ENCODE data around the gene SULT4A1. TPM values are rescaled to one million over a fixed set of nuclear protein-coding genes. Genes with fewer than 3 reads are reported as not detected.

Gene SULT4A1
- total and polyA plus RNA-seq, 2 of the 4 experiments (the other 2 are of a cell fraction): 1.1 to 5.2 TPM

- CTCF ChIA-PET: no interaction called here
- POLR2A ChIA-PET (ENCODE audit: unreplicated experiment): no interaction called here
These were observed 42.2 kb downstream of the SULT4A1 start for GRCh38 chr22:43819931-43820640.

More at GRCh38 chr22:43819931-43820640, 42.2 kb downstream of the SULT4A1 start:
- no peak overlapping the region for H3K14ac ChIP-seq (replicated peaks; ENCODE audit: low read depth, low read length)
- no peak overlapping the region for H4K8ac ChIP-seq (ENCODE audit: low read depth in 2 of 2, low read length in 2 of 2)
- H2AK9ac ChIP-seq (replicated peaks; ENCODE audit: low read depth, low read length, poor library complexity): no peak overlapping the region
- H3K9me1 ChIP-seq (ENCODE audit: insufficient read depth, low read length): no peaks in the 10 kb centered on the region
- no peak overlapping the region for H4K5ac ChIP-seq (ENCODE audit: low read depth, low read length)
- H3K9me3 ChIP-seq (ENCODE audit: control insufficient read depth, insufficient read depth, low read length): no peaks in the 10 kb centered on the region
- no peak overlapping the region for H3K27ac ChIP-seq (ENCODE audit: insufficient read depth, low read length)
- H4K20me1 ChIP-seq (ENCODE audit: insufficient read depth, low read length): no peaks in the 10 kb centered on the region
- in situ Hi-C loops (cut with MboI; ENCODE audit: low sequenced_read_pairs): no loop called here
- H3K18ac ChIP-seq (ENCODE audit: low read depth, low read length): no peak overlapping the region
- dilution Hi-C loops (cut with HindIII; ENCODE audit: low sequenced_read_pairs, unreplicated experiment): no loop called here
- no peaks in the 10 kb centered on the region for H3K4me1 ChIP-seq (ENCODE audit: control insufficient read depth, insufficient read depth, low read length)
- TF ChIP-seq, protein P1, sequence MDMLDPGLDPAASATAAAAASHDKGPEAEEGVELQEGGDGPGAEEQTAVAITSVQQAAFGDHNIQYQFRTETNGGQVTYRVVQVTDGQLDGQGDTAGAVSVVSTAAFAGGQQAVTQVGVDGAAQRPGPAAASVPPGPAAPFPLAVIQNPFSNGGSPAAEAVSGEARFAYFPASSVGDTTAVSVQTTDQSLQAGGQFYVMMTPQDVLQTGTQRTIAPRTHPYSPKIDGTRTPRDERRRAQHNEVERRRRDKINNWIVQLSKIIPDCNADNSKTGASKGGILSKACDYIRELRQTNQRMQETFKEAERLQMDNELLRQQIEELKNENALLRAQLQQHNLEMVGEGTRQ (IDR thresholded peaks at IDR 0.05; ENCODE audit: low read depth, low read length): no peak
- TF ChIP-seq RFX5 (IDR thresholded peaks at IDR 0.05; ENCODE audit: low read depth, low read length): no peak
- TF ChIP-seq MXI1 (IDR thresholded peaks at IDR 0.05; ENCODE audit: borderline replicate concordance, low read depth, low read length): no peak
- no peak for TF ChIP-seq MAZ (IDR thresholded peaks at IDR 0.05; ENCODE audit: borderline replicate concordance, low read depth, low read length)
- TF ChIP-seq CTCF (conservative IDR thresholded peaks at IDR 0.05; ENCODE audit: low read depth, low read length): no peak
- TF ChIP-seq CHD1 (IDR thresholded peaks at IDR 0.05; ENCODE audit: low read depth, low read length): no peak
- TF ChIP-seq SMC3 (IDR thresholded peaks at IDR 0.05; ENCODE audit: low read depth, low read length): no peak
- TF ChIP-seq CEBPB (IDR thresholded peaks at IDR 0.05; ENCODE audit: low read depth, low read length): no peak
- no peak for TF ChIP-seq BHLHE40 (IDR thresholded peaks at IDR 0.05; ENCODE audit: low read depth, low read length)
- no peak for TF ChIP-seq RAD21 (IDR thresholded peaks at IDR 0.05; ENCODE audit: low read length)
- no peak for TF ChIP-seq POLR2A (IDR thresholded peaks at IDR 0.05; ENCODE audit: low read depth, low read length)
- TF ChIP-seq MAFK (IDR thresholded peaks at IDR 0.05; ENCODE audit: low read depth, low read length): no peak
- TF ChIP-seq, protein P2, sequence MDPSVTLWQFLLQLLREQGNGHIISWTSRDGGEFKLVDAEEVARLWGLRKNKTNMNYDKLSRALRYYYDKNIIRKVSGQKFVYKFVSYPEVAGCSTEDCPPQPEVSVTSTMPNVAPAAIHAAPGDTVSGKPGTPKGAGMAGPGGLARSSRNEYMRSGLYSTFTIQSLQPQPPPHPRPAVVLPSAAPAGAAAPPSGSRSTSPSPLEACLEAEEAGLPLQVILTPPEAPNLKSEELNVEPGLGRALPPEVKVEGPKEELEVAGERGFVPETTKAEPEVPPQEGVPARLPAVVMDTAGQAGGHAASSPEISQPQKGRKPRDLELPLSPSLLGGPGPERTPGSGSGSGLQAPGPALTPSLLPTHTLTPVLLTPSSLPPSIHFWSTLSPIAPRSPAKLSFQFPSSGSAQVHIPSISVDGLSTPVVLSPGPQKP (IDR thresholded peaks at IDR 0.05; ENCODE audit: borderline replicate concordance, low read depth, low read length): no peak
- TF ChIP-seq FOS (IDR thresholded peaks at IDR 0.05; ENCODE audit: low read depth, low read length): no peak
- TF ChIP-seq RCOR1 (IDR thresholded peaks at IDR 0.05; ENCODE audit: insufficient replicate concordance, low read length): no peak
- TF ChIP-seq NFE2L2 (IDR thresholded peaks at IDR 0.05; ENCODE audit: low read depth, low read length): no peak
- H3K79me1 ChIP-seq (ENCODE audit: low read depth in 1 of 2, low read length in 2 of 2): no peaks in the 10 kb centered on the region
- no peak overlapping the region for H2AK5ac ChIP-seq (ENCODE audit: low read depth, low read length)
- H4K91ac ChIP-seq (ENCODE audit: insufficient read depth, low read depth, low read length): no peak overlapping the region
- H3K4me3 ChIP-seq (ENCODE audit: insufficient read depth, low read depth, low read length): no peak overlapping the region
- no peak overlapping the region for H3K23ac ChIP-seq (ENCODE audit: low read depth, low read length)
- no peak overlapping the region for H2BK120ac ChIP-seq (ENCODE audit: low read depth, low read length)
- DNase-seq (no peak), ATAC-seq (ENCODE audit: low read depth) (no peak)
- WGBS, 2 experiments (ENCODE audit: extremely low coverage in 2 of 2, insufficient read length in 1 of 2): 67% methylated on average over 3 of the region's 13 CpGs; no CpG with 5 or more reads in 1 of the 2 experiments
- no peak overlapping the region for H3K4me2 ChIP-seq (ENCODE audit: low read depth, low read length)
- H3K4ac ChIP-seq (ENCODE audit: low read depth, low read length): no peak overlapping the region
- intact Hi-C loops (cut with micrococcal nuclease): no loop called here
- H3K27me3 ChIP-seq (ENCODE audit: control insufficient read depth, insufficient read depth, low read length): no peaks in the 10 kb centered on the region
- no peak overlapping the region for H3K56ac ChIP-seq (ENCODE audit: extremely low read depth, insufficient read depth, low read length)
- no TSS peak for BruUV-seq (replicated peaks)
- H2BK15ac ChIP-seq (ENCODE audit: low read depth, low read length): no peak overlapping the region
- no peaks in the 10 kb centered on the region for H3K36me3 ChIP-seq (ENCODE audit: control insufficient read depth, insufficient read depth, low read length)
- no peak overlapping the region for H2BK20ac ChIP-seq (ENCODE audit: low read depth, low read length)
- H3K9ac ChIP-seq (ENCODE audit: low read depth, low read length): no peak overlapping the region
- no peak overlapping the region for H2AFZ ChIP-seq (replicated peaks; ENCODE audit: low read length, poor library complexity)
- no peak overlapping the region for H2BK5ac ChIP-seq (ENCODE audit: low read depth, low read length, poor library complexity, severe bottlenecking)
